Ishikawa (cell line): Measurements from ENCODE around the gene ANO9.

Experiments
- EP300 ChIP-seq: IDR thresholded peaks from 2 replicates; pipeline ENCODE4 v1.6.1; 2012; ENCODE audit warnings: borderline replicate concordance
- TAF1 ChIP-seq: IDR thresholded peaks from 2 replicates; pipeline ENCODE4 v1.6.1; 2012; ENCODE audit warnings: low read depth, mild to moderate bottlenecking

DNA sequence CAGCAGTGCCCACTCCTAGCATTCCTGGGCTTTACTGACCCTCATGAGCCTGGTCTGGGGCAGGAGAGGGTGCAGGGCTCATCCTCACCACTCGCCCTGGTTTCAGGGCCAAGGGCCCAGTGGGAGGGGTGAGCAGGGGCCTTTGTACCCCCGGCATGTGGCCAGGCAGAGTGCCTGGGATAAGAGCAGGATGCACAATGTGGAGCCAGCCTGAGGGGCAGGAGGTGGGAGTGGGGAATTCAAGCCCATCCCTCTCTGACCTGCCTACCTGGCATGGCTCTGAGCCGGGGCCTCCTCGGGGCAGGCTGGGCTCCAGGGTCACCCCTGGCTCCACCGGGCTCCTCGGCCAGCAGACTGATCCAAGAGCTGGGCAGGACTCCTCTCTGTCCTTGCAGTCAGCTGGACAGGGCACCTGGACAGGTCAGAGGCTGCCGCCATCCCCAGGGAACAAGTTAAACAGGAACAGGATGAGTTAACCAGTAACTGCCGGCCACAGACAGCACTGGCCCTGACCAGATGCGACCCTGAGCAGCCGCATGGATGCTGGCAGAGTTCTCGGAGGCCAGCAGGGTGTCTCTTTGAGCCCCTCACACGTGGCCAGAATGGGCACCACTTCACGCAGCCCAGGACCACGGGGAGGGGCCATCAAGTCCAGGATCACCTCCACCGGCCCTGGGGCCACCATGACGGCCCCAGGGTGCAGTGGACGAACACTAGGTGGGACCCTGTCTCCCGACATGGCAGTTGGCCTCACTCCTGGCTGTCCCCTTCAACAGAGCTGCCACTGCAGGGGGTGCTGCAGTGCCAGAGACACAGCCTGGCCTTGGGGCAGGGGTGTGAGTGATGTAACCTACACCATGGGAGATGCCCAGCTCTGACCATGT is 32.0 kb downstream of the ANO9 start:
- TF ChIP-seq TAF1 = no peak
- TF ChIP-seq EP300 = no peak
